NT2/D1 (cell line): ENCODE results near the gene ANAPC13.

Source experiments
- DNase-seq: peaks from one replicate; pipeline ENCODE4 v3.0.0-alpha.2; 2011; ENCODE audit warnings: low read depth, low spot score
- H3K27me3 ChIP-seq: 2 replicates; pipeline ENCODE4 v1.6.0; 2011; ENCODE audit warnings: mild to moderate bottlenecking; ENCODE audit not compliant: insufficient read length, insufficient read depth
- H3K36me3 ChIP-seq: 2 replicates; pipeline ENCODE4 v1.6.1; 2011; ENCODE audit warnings: mild to moderate bottlenecking, low read length, mixed read lengths; ENCODE audit not compliant: insufficient read depth, insufficient read length
- H3K4me1 ChIP-seq: 2 replicates; pipeline ENCODE4 v1.5.1; 2011; ENCODE audit not compliant: insufficient read depth, insufficient read length
- H3K4me3 ChIP-seq: 2 replicates; pipeline ENCODE4 v1.5.1; 2011; ENCODE audit warnings: low read depth; ENCODE audit not compliant: insufficient read length
- H3K9ac ChIP-seq: 2 replicates; pipeline ENCODE4 v1.6.0; 2011; ENCODE audit warnings: low read depth; ENCODE audit not compliant: insufficient read length
- H3K9me3 ChIP-seq: 2 replicates; pipeline ENCODE4 v1.5.1; 2011; ENCODE audit warnings: mild to moderate bottlenecking, low read length; ENCODE audit not compliant: insufficient read depth
- SUZ12 ChIP-seq: IDR thresholded peaks from 2 replicates; pipeline ENCODE4 v1.6.1; 2011; ENCODE audit not compliant: insufficient read length, insufficient read depth; ENCODE audit errors: extremely low read depth
- YY1 ChIP-seq: IDR thresholded peaks from 2 replicates; pipeline ENCODE4 v1.6.1; 2011; ENCODE audit not compliant: insufficient read length, insufficient read depth
- ZNF274 ChIP-seq: IDR thresholded peaks from 2 replicates; pipeline ENCODE4 v1.6.1; 2011; ENCODE audit warnings: mild to moderate bottlenecking, low read depth, low read length

ANAPC13 gene

GRCh38 chr3:134522541-134522940 lies 36.8 kb upstream of the ANAPC13 start:
- H3K4me1 ChIP-seq = peaks cover 7% of the 10 kb centered on the region
- H3K36me3 ChIP-seq = no peaks in the 10 kb centered on the region
- H3K4me3 ChIP-seq = no peak overlapping the region
- no peaks in the 10 kb centered on the region for H3K27me3 ChIP-seq
- H3K9ac ChIP-seq = no peak overlapping the region
- no peak for DNase-seq
- peaks cover 35% of the 10 kb centered on the region for H3K9me3 ChIP-seq
- no peak for TF ChIP-seq SUZ12
- no peak for TF ChIP-seq ZNF274
- TF ChIP-seq YY1 = no peak

DNA sequence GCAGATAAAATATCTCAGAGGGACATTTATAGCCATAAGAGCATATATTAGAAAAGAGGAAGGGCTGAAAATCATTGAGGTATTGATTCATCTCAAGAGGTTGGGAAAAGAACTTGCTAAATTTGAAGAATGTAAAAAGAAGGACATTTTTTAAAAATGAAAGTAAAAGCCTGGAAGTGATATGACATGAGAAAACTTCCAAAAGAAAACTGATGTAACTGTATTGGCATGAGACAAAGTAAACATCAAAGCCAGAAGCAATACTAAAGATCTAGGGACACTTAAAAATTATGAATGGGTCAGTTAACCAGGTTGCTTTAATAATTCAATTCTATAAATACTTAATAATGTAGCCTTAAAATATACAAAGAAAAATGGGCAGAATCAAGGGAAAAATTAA lies 32.0 kb upstream of the ANAPC13 start:
- no peak for DNase-seq
- H3K27me3 ChIP-seq = no peaks in the 10 kb centered on the region
- H3K4me1 ChIP-seq = no peaks in the 10 kb centered on the region
- H3K9ac ChIP-seq = no peak overlapping the region
- H3K4me3 ChIP-seq = no peak overlapping the region
- TF ChIP-seq SUZ12 (no peak), ZNF274 (no peak), YY1 (no peak)
- peaks cover 7% of the 10 kb centered on the region for H3K36me3 ChIP-seq
- peaks cover 14% of the 10 kb centered on the region; the same call in 1 of the 2 replicates for H3K9me3 ChIP-seq

DNA sequence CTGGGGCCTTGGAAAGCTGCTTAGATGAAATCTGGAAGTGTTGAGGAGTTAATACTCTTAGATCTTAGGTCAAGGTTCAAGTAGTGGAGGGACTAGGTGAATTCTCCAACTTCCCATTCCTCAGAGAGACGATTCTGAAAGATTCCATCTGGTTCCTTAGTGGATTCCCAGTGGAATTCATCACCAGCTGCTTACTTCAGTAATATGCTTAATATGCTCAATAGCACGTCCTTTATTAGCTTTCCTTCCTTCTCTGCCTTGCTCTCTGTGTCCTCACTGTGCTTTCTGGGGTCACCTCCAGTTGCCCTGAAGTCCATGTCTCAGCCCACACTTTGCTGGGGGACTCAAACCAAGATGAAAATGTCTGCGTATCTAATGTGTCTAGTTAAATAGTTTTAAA lies 31.1 kb upstream of the ANAPC13 start:
- no peaks in the 10 kb centered on the region for H3K4me1 ChIP-seq
- DNase-seq = no peak
- H3K9me3 ChIP-seq = peaks cover 8% of the 10 kb centered on the region; the same call in 1 of the 2 replicates
- no peak overlapping the region for H3K4me3 ChIP-seq
- no peaks in the 10 kb centered on the region for H3K27me3 ChIP-seq
- TF ChIP-seq ZNF274 (no peak), YY1 (no peak), SUZ12 (no peak)
- H3K9ac ChIP-seq = no peak overlapping the region
- H3K36me3 ChIP-seq = peaks cover 10% of the 10 kb centered on the region

GRCh38 chr3:134511500-134511899 lies 25.7 kb upstream of the ANAPC13 start:
- H3K9me3 ChIP-seq = no peaks in the 10 kb centered on the region
- no peak overlapping the region for H3K9ac ChIP-seq
- H3K36me3 ChIP-seq = peaks cover 37% of the 10 kb centered on the region

GRCh38 chr3:134505485-134505884 lies 19.7 kb upstream of the ANAPC13 start:
- Histone ChIP-seq H3K36me3 (peaks cover 31% of the 10 kb centered on the region), H3K9ac (no peak overlapping the region), H3K4me1 (no peaks in the 10 kb centered on the region), H3K27me3 (no peaks in the 10 kb centered on the region), H3K4me3 (no peak overlapping the region), H3K9me3 (peaks cover 21% of the 10 kb centered on the region)
- TF ChIP-seq SUZ12 = no peak
- TF ChIP-seq ZNF274 = no peak
- no peak for TF ChIP-seq YY1
- no peak for DNase-seq

More at GRCh38 chr3:134511500-134511899, 25.7 kb upstream of the ANAPC13 start:
- DNase-seq = no peak
- Histone ChIP-seq H3K4me1 (no peaks in the 10 kb centered on the region), H3K4me3 (no peak overlapping the region), H3K27me3 (no peaks in the 10 kb centered on the region)
- TF ChIP-seq ZNF274 (no peak), YY1 (no peak), SUZ12 (no peak)

DNA sequence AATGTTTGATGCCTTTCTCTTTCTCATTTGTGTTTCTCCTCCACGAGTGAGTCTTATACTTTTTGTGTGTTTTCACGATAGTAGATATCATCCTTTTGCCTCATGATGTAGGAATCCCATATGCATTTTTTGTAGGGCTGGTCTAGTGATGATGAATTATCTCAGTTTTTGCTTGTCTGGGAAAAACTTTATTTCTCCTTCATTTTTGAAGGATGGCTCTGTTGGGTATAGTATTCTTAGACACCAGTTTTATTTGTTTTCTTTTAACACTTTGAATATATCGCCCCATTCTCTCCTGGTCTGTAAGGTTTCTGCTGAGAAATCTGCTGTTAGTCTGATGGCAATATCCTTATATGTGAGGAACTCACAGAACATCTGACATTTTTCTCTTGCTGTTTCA lies 18.3 kb upstream of the ANAPC13 start:
- TF ChIP-seq SUZ12 (no peak), ZNF274 (no peak), YY1 (no peak)
- H3K9ac ChIP-seq = no peak overlapping the region
- DNase-seq = no peak
- H3K27me3 ChIP-seq = no peaks in the 10 kb centered on the region
- H3K36me3 ChIP-seq = peaks cover 23% of the 10 kb centered on the region
- H3K9me3 ChIP-seq = peaks cover 21% of the 10 kb centered on the region
- no peaks in the 10 kb centered on the region for H3K4me1 ChIP-seq
- no peak overlapping the region for H3K4me3 ChIP-seq

GRCh38 chr3:134503266-134503665 lies 17.5 kb upstream of the ANAPC13 start:
- peaks cover 21% of the 10 kb centered on the region for H3K9me3 ChIP-seq
- H3K9ac ChIP-seq = no peak overlapping the region
- no peak for DNase-seq
- no peaks in the 10 kb centered on the region for H3K4me1 ChIP-seq
- H3K4me3 ChIP-seq = no peak overlapping the region
- H3K36me3 ChIP-seq = peaks cover 17% of the 10 kb centered on the region
- no peaks in the 10 kb centered on the region for H3K27me3 ChIP-seq
- TF ChIP-seq SUZ12 (no peak), YY1 (no peak), ZNF274 (no peak)

DNA sequence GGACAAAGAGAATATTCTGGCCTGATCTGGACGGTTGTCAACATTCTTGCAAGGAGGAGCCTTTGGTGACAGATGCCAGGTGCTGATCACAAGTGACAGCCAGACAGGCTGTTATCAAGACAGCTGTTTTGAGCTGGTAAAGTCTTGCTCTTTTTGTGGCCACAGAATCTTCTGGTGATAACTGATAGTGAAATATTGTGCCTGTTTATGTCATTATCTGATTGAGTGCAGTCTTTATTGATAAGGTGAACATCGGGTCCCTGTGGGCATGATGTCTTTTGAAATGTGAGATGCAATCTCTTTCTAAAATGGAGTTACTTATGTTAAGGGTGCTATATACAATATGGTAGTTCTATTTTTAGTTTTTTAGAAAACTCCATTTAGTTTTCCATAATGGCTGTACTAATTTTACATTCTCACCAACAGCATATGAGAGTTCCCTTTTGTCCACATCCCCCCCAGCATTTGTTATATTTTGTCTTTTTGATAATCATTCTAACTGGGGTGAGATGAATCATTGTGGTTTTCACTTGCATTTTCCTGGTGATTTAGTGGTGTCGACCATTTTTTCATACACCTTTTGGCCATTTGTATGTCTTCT lies 10.8 kb upstream of the ANAPC13 start:
- no peak for DNase-seq
- Histone ChIP-seq H3K4me3 (no peak overlapping the region), H3K9ac (no peak overlapping the region), H3K27me3 (no peaks in the 10 kb centered on the region), H3K4me1 (no peaks in the 10 kb centered on the region), H3K36me3 (peaks cover 11% of the 10 kb centered on the region), H3K9me3 (peaks cover 6% of the 10 kb centered on the region)
- TF ChIP-seq YY1 (no peak), SUZ12 (no peak), ZNF274 (no peak)
